ENCODE results near the gene ADAM19. TPM values are rescaled to one million over a fixed set of nuclear protein-coding genes. Genes with fewer than 3 reads are reported as not detected.
A peak's percentile ranks its signal among the peaks of the same experiment; 100 is the strongest.

ADAM19 gene, protein sequence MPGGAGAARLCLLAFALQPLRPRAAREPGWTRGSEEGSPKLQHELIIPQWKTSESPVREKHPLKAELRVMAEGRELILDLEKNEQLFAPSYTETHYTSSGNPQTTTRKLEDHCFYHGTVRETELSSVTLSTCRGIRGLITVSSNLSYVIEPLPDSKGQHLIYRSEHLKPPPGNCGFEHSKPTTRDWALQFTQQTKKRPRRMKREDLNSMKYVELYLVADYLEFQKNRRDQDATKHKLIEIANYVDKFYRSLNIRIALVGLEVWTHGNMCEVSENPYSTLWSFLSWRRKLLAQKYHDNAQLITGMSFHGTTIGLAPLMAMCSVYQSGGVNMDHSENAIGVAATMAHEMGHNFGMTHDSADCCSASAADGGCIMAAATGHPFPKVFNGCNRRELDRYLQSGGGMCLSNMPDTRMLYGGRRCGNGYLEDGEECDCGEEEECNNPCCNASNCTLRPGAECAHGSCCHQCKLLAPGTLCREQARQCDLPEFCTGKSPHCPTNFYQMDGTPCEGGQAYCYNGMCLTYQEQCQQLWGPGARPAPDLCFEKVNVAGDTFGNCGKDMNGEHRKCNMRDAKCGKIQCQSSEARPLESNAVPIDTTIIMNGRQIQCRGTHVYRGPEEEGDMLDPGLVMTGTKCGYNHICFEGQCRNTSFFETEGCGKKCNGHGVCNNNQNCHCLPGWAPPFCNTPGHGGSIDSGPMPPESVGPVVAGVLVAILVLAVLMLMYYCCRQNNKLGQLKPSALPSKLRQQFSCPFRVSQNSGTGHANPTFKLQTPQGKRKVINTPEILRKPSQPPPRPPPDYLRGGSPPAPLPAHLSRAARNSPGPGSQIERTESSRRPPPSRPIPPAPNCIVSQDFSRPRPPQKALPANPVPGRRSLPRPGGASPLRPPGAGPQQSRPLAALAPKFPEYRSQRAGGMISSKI
- total RNA-seq = 10 to 100 TPM in 1 of 2 donors, 1 to 10 TPM in 1; 9.5 to 85.9 TPM

DNA sequence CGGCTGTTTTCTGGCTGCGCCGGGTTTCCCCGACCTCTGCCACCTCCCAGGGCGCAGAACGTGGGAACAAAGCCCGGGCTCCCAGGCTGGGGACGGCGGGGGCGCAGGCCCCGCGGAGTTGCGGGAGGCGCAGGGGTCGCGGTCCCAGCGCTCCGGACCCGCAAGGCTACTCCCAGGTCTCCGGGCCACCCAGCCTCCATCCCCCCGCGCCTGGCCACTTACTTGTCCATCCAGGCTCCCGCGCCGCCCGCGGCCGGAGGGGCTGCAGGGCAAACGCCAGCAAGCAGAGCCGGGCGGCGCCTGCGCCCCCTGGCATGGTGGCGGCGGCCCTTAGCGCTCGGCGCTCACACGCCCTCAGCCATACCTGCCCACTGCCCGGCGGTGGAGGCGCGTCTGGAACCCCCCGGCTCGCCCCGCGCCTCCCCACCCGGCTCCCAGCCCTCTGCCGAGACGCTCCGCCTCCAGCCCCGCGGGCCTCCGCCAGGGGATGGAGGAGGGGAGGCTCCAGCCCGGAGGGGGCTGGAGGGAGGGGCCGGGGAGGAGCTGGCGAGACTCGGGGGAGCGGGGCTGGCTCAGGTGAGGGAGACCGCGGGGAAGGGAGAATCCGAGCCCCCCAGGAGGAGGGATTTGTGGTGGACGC is at the start of gene ADAM19:
Gene ADAM19, minus strand, starts transcription at position 395 of the 640 bp plus-strand sequence. Its CDS starts 79 bp downstream, at position 316.
- peak within 1 kb of the TSS; percentile 62 to 75 for H3K27ac Mint-ChIP-seq
- DNase-seq (ENCODE audit: low spot score in 2 of 2) (peak in 1 of 2 donors; percentile 61), ATAC-seq (peak; percentile 65 to 81)
- H3K36me3 Mint-ChIP-seq = peaks cover 5 to 37% of the 10 kb centered on the region in 2 donors
- H3K9me3 Mint-ChIP-seq = no peaks in the 10 kb centered on the region

DNA sequence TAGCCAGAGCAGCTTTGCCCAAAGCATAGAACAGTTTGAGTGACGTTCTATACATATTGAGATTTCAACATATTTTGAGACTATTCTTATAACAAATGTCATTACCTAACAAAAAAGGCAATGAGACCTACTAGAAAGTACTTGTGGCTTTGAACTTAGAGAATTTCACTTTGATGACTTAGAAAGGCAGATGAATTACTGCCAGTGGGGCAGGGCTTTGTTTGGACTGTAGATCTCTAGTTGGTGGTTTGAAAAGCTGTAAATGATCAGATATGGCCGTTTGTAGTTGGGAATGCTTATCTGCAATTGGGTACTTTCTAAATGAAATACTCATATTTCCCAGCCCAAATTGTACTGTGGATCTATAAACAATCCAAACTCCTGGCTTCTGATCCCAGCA is 48.6 kb upstream of the ADAM19 start:
- H3K27ac Mint-ChIP-seq = no peak overlapping the region
- ATAC-seq (no peak), DNase-seq (ENCODE audit: low spot score in 2 of 2) (no peak)
- H3K9me3 Mint-ChIP-seq = peaks cover 0 to 26% of the 10 kb centered on the region in 2 donors
- H3K36me3 Mint-ChIP-seq = peaks cover 0 to 9% of the 10 kb centered on the region in 2 donors

DNA sequence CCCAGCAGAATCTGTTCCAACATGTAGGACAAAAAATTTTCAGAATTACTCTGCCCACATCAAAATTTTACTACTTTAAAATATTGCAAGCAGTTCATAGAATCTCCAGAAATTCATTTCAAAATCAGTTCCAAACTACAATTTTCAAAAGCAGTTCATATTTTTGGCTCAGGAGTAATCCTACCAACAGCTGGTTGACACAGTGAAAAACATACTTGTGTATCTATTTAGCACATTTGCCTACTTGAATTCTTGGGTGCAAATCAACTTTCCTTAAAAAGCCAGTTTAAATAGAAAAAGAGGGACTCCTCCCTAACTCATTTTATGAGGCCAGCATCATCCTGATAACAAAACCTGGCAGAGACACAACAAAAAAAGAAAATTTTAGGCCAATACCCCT is 45.2 kb upstream of the ADAM19 start:
- peaks cover 0 to 9% of the 10 kb centered on the region in 2 donors for H3K36me3 Mint-ChIP-seq
- no peak for ATAC-seq
- DNase-seq (ENCODE audit: low spot score in 2 of 2) = no peak
- H3K27ac Mint-ChIP-seq = no peak overlapping the region
- peaks cover 0 to 26% of the 10 kb centered on the region in 2 donors for H3K9me3 Mint-ChIP-seq

DNA sequence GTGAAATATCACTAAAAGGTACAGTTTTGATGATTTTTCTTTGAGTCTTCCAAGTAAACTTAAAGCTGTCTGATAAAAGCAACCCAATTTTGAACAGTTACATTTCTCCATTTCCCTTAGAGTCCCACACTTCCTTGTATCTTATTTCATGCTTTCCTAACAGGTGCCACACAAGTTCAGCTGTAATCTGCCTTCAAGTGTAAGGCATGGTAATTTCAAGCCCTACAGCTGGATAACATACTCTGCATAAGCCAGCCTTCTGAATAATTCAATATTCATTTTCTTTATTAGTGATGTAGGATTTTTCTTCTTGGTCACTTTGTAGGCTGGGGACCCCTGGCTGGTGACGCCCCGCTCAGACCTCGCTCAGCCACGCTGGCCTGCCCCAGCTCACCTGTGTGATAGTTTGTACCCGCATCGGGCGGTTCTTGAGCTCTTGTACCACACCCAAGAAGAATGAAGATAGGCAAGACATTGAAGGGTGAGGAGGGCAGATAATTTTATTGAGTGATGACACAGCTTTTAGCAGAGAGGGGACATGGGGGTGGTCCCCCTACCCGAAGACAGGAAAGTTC is 42.7 kb upstream of the ADAM19 start:
- H3K9me3 Mint-ChIP-seq = peaks cover 0 to 20% of the 10 kb centered on the region in 2 donors
- H3K27ac Mint-ChIP-seq = no peak overlapping the region
- ATAC-seq = no peak
- no peak for DNase-seq (ENCODE audit: low spot score in 2 of 2)
- H3K36me3 Mint-ChIP-seq = peaks cover 0 to 20% of the 10 kb centered on the region in 2 donors

DNA sequence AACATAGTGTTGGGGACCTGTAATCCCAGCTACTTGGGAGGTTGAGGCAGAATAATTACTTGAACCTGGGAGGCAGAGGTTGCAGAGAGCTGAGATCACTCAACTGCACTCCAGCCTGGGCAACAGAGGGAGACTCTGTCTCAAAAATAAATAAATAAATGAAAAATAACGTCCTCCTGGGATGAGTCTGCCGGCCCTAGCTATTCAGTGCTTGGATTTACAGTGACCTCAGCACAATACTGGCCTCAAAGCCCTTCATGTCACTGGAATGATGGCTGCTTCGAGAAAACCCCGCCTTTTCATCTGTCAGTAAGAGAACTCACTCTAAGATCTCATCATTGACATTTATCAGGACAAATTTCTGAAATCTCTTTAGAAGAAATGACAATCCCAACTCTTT is 41.2 kb upstream of the ADAM19 start:
- H3K27ac Mint-ChIP-seq = no peak overlapping the region
- H3K9me3 Mint-ChIP-seq = peaks cover 0 to 7% of the 10 kb centered on the region in 2 donors
- ATAC-seq = no peak
- DNase-seq (ENCODE audit: low spot score in 2 of 2) = no peak
- H3K36me3 Mint-ChIP-seq = peaks cover 0 to 28% of the 10 kb centered on the region in 2 donors

DNA sequence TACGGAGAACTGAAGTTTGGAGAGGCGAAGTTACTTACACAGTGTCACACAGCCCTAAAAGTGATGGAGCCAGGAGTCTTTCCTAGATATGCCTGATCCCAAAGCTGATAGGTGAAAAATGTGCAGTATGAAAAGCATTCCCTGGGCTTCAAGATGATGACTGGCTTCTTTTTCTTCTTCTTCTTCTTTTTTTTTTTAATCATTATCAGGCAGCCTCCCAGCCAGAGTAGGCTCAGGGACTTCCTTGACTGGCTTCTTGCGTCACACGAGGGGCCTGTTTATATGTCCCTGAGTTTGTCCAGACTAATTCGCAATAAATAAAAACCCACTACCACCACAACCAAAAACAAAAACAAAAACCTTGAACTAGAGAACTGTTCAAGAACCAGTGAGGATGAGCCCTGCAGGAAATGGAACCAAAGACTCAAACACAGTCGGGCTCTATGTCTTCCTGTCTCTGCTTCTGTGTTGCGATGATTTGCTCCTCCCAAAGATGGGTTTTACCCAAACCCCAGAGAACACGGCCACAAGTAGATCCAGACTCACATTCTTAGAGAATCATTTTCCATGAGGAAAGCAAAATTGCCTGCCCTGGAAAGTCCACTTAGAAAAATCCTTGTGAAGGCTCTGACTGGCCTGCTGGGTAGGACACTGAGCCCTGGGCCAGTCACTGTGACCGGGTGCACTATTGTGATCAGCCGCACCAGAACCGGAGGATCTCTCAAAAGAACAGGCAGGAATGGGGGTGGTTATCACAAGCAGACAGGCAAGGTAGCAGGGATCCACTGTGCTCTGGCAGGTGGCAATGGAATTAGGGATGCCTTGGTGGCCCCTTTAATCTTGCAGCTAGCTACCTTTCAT is 38.0 kb upstream of the ADAM19 start:
- Mint-ChIP-seq H3K9me3 (no peaks in the 10 kb centered on the region), H3K36me3 (peaks cover 0 to 26% of the 10 kb centered on the region in 2 donors), H3K27ac (peak overlapping the region; percentile 18 to 46)
- peak in 1 of 2 donors; percentile 38 for ATAC-seq
- DNase-seq (ENCODE audit: low spot score in 2 of 2) = no peak

DNA sequence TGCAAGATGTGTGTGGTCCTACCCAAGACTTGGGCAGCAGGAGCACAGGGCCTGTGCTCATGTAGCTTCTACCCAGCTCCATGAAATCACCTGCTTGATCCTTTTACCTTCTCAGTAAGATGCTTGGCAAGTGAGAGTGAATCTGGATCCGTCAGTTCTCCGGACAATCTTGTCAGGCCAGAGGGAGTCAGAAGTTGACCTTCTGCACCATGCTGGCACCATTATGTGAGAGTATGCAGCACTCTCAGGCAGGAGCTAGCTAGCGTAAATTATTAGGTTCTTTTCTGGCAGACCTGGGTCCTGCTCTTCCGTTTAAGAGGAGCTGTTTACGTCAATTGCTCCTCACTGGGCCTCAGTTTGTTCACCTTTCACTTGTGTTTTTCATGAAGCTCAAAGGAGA is 37.0 kb upstream of the ADAM19 start:
- H3K36me3 Mint-ChIP-seq = peaks cover 0 to 26% of the 10 kb centered on the region in 2 donors
- H3K9me3 Mint-ChIP-seq = no peaks in the 10 kb centered on the region
- DNase-seq (ENCODE audit: low spot score in 2 of 2) (no peak), ATAC-seq (no peak)
- peak overlapping the region in 1 of 2 donors; percentile 46 for H3K27ac Mint-ChIP-seq

DNA sequence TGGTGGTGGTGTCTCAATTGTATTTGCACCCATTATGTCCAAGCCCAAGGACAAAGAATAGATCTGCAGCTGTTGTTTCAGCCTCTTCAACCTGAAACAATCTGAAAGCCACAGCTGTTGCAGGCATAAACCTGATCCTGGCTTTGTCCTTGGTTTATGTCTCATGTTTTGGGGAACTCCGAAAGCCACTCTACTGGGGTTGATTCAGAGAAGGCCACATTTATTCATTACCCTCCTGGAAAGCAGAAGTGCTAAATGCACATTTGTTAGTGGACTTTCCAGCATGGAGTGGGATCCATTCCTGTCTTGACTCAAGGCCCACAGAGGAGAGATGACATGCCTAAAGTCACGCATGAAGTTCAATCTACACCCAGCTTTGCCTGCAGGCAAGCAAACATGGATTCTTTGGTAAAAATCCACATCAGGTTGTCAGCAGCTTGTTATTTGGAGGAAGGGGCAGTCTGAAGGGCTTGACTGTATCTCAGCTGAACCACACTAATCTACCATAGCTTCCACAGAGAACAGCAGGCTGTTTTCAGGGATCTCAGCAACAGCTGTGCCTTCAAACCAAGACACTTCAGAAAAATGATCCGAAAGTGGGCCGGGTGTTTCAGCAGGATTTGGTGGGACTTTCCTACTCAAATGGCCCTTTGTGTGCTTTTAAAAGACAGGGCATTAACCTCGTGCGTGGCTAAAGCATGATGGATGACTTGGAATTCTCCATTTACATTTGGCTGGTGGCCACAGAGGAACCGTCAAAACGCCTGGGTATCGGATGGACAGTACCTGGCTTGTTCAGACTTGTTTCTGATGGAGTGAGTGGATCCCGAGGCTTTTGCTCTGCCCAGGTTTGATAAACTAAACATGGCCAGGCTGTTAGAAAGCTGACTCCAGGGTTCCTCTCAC is 36.2 kb upstream of the ADAM19 start:
- peak; percentile 13 to 16 for ATAC-seq
- H3K36me3 Mint-ChIP-seq = peaks cover 0 to 26% of the 10 kb centered on the region in 2 donors
- no peak for DNase-seq (ENCODE audit: low spot score in 2 of 2)
- H3K9me3 Mint-ChIP-seq = no peaks in the 10 kb centered on the region
- peak overlapping the region in 1 of 2 donors; percentile 36 for H3K27ac Mint-ChIP-seq

DNA sequence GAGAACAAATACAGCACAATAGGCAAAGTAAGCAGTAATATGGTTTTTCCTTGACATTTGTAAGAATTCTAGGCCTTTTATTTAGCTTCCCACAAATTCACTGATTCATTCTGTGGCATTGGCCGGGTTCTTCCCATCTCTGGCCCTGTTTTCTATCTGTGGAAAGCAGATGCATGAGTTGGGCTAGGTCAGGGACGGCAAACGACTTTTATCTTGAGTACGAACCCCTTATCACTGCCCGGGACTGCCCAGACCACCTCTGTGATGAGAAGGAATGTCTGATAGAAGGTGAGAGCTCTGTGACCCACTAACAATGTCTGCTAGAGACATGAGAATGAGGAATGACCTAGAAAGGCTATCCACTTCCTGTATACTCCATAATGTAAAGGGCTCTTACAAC is 35.4 kb upstream of the ADAM19 start:
- ATAC-seq = no peak
- Mint-ChIP-seq H3K27ac (peak overlapping the region; percentile 9 to 36), H3K9me3 (no peaks in the 10 kb centered on the region), H3K36me3 (peaks cover 0 to 26% of the 10 kb centered on the region in 2 donors)
- no peak for DNase-seq (ENCODE audit: low spot score in 2 of 2)

DNA sequence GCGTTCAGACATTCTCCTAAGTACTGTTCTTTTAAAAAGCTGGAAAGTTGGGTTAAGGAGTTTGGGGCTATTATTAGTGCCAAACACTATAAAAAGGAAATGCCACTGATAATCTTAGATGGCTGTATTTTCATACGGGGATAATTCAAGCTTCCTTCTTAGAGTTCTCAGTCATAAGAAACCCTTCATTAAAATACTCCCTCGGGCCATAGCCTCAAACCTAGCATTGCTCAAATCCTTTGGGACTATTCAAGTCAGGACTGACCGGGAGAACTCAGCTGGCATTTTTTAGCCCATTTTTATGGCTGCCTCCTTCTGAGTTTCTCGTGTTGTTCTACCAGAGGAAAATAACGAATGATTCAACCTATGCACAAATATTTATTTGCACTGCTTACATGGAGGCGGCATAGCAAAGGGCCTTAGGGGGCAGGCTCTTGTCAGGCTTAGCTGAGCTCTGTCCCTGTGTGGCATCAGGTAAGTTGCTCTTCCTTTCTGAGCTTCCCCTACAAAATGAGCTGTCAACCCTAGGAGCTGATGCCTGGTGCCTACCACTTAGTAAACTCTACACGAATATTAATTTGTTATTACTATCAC is 33.5 kb upstream of the ADAM19 start:
- DNase-seq (ENCODE audit: low spot score in 2 of 2) (no peak), ATAC-seq (no peak)
- no peak overlapping the region for H3K27ac Mint-ChIP-seq
- H3K9me3 Mint-ChIP-seq = no peaks in the 10 kb centered on the region
- H3K36me3 Mint-ChIP-seq = peaks cover 0 to 22% of the 10 kb centered on the region in 2 donors

DNA sequence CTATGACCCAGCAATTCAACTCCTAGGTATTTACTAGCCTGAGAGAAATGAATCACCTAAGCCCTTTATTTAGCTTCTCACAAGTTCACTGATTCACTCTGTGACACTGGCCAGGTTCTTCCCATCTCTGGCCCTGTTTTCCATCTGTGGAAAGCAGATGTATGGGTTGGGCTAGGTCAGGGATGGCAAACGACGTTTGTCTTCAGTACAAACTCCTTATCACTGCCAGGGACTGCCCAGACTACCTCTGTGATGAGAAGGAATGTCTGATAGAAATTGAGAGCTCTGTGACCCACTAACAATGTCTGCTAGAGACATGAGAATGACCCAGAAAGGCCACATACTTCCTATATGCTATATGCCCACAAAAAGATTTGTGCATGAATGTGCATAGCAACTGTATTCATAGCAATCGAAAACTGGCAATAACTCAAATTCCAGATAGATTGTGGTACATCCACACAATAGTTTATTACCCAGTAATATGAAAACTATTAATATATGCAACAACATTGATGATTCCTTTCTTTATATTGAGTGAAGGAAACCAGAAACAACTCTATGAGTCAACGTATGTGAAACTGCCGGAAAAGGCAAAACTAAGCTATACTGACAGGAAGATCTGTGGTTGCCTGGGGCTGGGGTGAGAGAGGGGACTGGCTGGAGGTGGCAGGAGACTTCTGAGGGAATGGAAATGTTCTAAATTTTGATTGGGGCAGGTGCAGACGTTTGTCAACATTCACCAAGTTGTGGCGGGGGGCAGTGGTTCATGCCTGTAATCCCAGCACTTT is 32.0 kb upstream of the ADAM19 start:
- Mint-ChIP-seq H3K27ac (peak overlapping the region; percentile 66 to 89), H3K36me3 (peaks cover 0 to 11% of the 10 kb centered on the region in 2 donors), H3K9me3 (no peaks in the 10 kb centered on the region)
- ATAC-seq (peak; percentile 62 to 66), DNase-seq (ENCODE audit: low spot score in 2 of 2) (peak; percentile 56 to 75)

DNA sequence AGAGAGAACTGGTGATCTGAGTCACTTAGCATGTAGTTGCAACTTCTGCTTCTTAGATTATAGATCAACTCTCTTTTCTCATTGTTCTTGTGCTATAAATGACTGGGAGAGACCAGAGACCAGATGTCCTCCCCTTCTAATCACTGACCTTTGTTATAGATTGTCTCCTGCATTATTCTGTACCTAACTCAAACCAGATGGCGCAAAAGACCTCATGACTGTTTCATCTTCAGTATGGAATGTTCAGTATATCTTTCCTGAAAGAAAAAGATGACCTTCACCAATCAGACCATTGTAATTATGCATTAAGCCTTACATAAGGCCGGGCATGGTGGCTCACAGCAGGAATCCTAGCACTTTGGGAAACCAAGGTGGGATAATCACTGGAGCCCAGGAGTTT is 30.5 kb upstream of the ADAM19 start:
- DNase-seq (ENCODE audit: low spot score in 2 of 2) (no peak), ATAC-seq (no peak)
- H3K9me3 Mint-ChIP-seq = no peaks in the 10 kb centered on the region
- H3K27ac Mint-ChIP-seq = peak overlapping the region in 1 of 2 donors; percentile 59
- peaks cover 0 to 7% of the 10 kb centered on the region in 2 donors for H3K36me3 Mint-ChIP-seq

DNA sequence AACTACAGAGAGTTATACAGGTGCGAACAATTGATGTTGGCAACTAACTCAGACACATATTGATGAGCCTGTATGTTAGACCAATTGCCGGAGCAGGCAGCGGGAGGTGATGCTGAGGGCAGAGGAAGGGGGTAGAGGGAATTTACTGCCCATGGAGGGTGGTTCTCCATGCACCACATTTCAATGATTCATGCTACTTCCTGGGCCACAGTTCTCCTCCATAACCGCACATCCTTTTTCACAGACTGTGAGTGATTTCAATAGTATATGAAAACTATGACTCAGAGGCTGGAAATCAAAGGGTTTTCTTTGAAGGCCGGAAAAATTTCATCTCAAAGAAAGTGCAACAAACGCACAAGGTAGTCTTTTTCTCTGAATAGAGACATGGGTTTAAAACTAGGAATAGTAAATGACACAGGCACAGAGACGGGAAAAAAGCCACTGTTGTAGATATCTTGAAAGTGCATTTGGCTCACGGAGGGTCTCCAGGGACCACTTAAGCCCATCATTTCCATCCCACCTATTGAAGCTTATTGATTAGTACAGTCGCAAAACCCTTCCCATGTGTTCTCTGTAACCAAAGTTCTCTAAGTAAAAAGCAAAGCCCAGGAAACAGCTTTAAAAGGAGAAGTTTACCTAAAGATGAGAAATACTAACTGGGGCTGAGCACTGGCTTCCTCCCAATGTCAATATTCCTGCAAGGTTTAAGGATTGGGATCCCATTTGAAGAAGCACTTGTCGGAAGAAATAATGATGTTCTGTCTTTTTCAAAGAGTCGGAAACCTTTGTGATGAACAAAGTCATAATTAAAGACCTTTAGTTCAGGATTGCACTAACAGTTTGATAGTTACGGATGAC is 28.0 kb upstream of the ADAM19 start:
- Mint-ChIP-seq H3K27ac (peak overlapping the region; percentile 77 to 95), H3K36me3 (peaks cover 0 to 13% of the 10 kb centered on the region in 2 donors), H3K9me3 (peaks cover 0 to 3% of the 10 kb centered on the region in 2 donors)
- ATAC-seq = peak; percentile 68 to 71
- peak; percentile 59 to 74 for DNase-seq (ENCODE audit: low spot score in 2 of 2)

Data from activated naive CD4-positive, alpha-beta T cell treated with anti-CD3 and anti-CD28 coated beads, Interleukin-2, amount 50 U/mL, for 72 hours (primary cell).